ENCODE measurements around the gene SDR42E2.

Gene SDR42E2

GRCh38 chr16:22188595-22189442 is 26.5 kb downstream of the SDR42E2 start:
- H3K27me3 ChIP-seq (ENCODE audit: control insufficient read depth, insufficient read depth, low read length) = no peaks in the 10 kb centered on the region
- H3K9ac ChIP-seq (ENCODE audit: low read length) = no peak overlapping the region
- H3K4me1 ChIP-seq (ENCODE audit: control insufficient read depth, insufficient read depth, low read length) = peaks cover 14% of the 10 kb centered on the region
- H3K4me3 ChIP-seq (ENCODE audit: low read length) = peak overlapping the region; percentile 80
- H3K36me3 ChIP-seq (ENCODE audit: control insufficient read depth, insufficient read depth, low read length) = no peaks in the 10 kb centered on the region
- no peak overlapping the region for H3K27ac ChIP-seq (ENCODE audit: low read depth, low read length)

DNA sequence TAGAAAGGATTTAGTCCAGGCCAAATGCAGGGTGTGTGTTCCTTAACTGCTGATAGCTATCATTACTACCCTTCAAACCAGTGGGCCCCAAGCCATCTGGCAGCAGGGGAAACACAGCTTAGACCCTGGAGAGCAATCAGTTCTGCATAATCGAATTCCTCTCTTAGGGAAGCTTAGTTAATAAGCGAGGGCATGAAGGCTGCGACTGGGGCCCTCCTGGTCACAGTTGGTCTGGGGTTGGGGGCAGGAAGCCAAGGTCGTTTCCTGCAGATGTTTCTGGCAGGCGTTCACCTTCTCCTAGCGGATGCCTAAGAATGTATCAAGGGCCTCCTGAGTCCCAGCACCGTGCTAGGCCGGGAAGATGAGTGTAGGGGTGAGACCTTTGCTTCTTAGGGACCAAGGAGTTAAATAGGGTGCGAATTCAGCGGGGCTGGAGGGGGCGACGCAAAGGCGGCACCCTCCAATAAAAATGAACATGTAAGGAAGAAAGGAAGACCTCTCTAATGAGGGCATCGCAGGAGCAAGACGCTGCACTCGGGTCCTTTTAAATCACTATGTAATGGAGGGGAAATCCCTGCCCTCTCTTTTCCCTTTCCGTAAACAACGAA is 27.3 kb downstream of the SDR42E2 start:
- no peaks in the 10 kb centered on the region for H3K27me3 ChIP-seq (ENCODE audit: control insufficient read depth, insufficient read depth, low read length)
- H3K27ac ChIP-seq (ENCODE audit: low read depth, low read length) = peak overlapping the region; percentile 84
- no peaks in the 10 kb centered on the region for H3K36me3 ChIP-seq (ENCODE audit: control insufficient read depth, insufficient read depth, low read length)
- peaks cover 14% of the 10 kb centered on the region for H3K4me1 ChIP-seq (ENCODE audit: control insufficient read depth, insufficient read depth, low read length)
- H3K4me3 ChIP-seq (ENCODE audit: low read length) = peak overlapping the region; percentile 80
- no peak overlapping the region for H3K9ac ChIP-seq (ENCODE audit: low read length)

- Histone ChIP-seq H3K4me3 (ENCODE audit: low read length) (peak overlapping the region; percentile 80), H3K9ac (ENCODE audit: low read length) (no peak overlapping the region), H3K27ac (ENCODE audit: low read depth, low read length) (peak overlapping the region; percentile 84), H3K4me1 (ENCODE audit: control insufficient read depth, insufficient read depth, low read length) (peaks cover 15% of the 10 kb centered on the region), H3K27me3 (ENCODE audit: control insufficient read depth, insufficient read depth, low read length) (no peaks in the 10 kb centered on the region), H3K36me3 (ENCODE audit: control insufficient read depth, insufficient read depth, low read length) (no peaks in the 10 kb centered on the region)
Observed at GRCh38 chr16:22190081-22190775, 27.9 kb downstream of the SDR42E2 start.

GRCh38 chr16:22190776-22191531 is 28.6 kb downstream of the SDR42E2 start:
- Histone ChIP-seq H3K27me3 (ENCODE audit: control insufficient read depth, insufficient read depth, low read length) (no peaks in the 10 kb centered on the region), H3K4me1 (ENCODE audit: control insufficient read depth, insufficient read depth, low read length) (peaks cover 19% of the 10 kb centered on the region), H3K36me3 (ENCODE audit: control insufficient read depth, insufficient read depth, low read length) (no peaks in the 10 kb centered on the region), H3K9ac (ENCODE audit: low read length) (peak overlapping the region; percentile 80), H3K27ac (ENCODE audit: low read depth, low read length) (peak overlapping the region; percentile 96), H3K4me3 (ENCODE audit: low read length) (peak overlapping the region; percentile 82)

GRCh38 chr16:22191532-22192260 is 29.4 kb downstream of the SDR42E2 start:
- peak overlapping the region; percentile 80 for H3K9ac ChIP-seq (ENCODE audit: low read length)
- peak overlapping the region; percentile 82 for H3K4me3 ChIP-seq (ENCODE audit: low read length)
- H3K36me3 ChIP-seq (ENCODE audit: control insufficient read depth, insufficient read depth, low read length) = no peaks in the 10 kb centered on the region
- H3K27me3 ChIP-seq (ENCODE audit: control insufficient read depth, insufficient read depth, low read length) = no peaks in the 10 kb centered on the region
- H3K27ac ChIP-seq (ENCODE audit: low read depth, low read length) = peak overlapping the region; percentile 96
- peaks cover 19% of the 10 kb centered on the region for H3K4me1 ChIP-seq (ENCODE audit: control insufficient read depth, insufficient read depth, low read length)

DNA sequence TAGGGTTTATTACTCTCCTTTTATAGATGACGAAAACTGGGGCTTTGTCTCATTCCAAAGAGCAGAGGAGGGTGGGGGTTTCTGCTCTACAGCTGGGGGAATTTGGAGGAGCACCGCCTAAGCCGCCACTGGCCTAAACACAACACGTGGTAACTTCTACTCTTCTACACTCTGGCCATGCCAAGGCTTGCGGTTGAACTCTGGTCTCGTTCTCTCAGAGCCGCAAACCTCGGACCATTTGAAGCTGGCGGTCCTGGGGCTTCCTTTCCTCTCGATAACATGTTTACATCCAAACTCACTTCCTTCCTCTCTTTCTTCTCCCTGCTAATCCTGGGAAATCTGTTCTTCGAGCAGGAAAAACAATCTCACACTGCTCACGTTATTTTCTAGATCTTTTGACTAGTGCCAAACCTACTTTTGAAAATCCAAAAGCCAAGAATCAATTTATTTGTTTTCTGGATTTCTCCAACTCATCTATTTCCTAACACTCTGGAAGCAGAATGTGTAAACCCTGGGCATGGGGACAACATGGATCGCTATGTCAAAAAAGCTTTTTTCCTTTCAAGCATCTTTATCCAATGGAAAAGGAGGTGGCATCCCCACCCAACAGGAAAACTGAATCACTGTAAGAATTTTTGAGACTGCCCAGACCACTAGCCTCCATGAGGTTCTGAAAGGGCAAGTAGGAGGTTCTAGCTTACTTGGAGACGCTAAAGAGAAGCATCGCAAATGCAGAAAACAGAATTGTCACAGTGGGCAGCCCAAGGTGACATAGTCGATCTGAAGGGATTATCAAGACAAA is 30.2 kb downstream of the SDR42E2 start:
- H3K4me3 ChIP-seq (ENCODE audit: low read length) = peak overlapping the region; percentile 82
- no peaks in the 10 kb centered on the region for H3K27me3 ChIP-seq (ENCODE audit: control insufficient read depth, insufficient read depth, low read length)
- H3K36me3 ChIP-seq (ENCODE audit: control insufficient read depth, insufficient read depth, low read length) = no peaks in the 10 kb centered on the region
- H3K4me1 ChIP-seq (ENCODE audit: control insufficient read depth, insufficient read depth, low read length) = peaks cover 19% of the 10 kb centered on the region
- H3K27ac ChIP-seq (ENCODE audit: low read depth, low read length) = peak overlapping the region; percentile 96
- H3K9ac ChIP-seq (ENCODE audit: low read length) = no peak overlapping the region

GRCh38 chr16:22193063-22193411 is 30.7 kb downstream of the SDR42E2 start:
- Histone ChIP-seq H3K4me1 (ENCODE audit: control insufficient read depth, insufficient read depth, low read length) (peaks cover 19% of the 10 kb centered on the region), H3K27me3 (ENCODE audit: control insufficient read depth, insufficient read depth, low read length) (no peaks in the 10 kb centered on the region), H3K9ac (ENCODE audit: low read length) (no peak overlapping the region), H3K36me3 (ENCODE audit: control insufficient read depth, insufficient read depth, low read length) (no peaks in the 10 kb centered on the region), H3K27ac (ENCODE audit: low read depth, low read length) (peak overlapping the region; percentile 96), H3K4me3 (ENCODE audit: low read length) (no peak overlapping the region)

- Histone ChIP-seq H3K4me3 (ENCODE audit: low read length) (no peak overlapping the region), H3K27ac (ENCODE audit: low read depth, low read length) (peak overlapping the region; percentile 76), H3K9ac (ENCODE audit: low read length) (no peak overlapping the region)
Observed at GRCh38 chr16:22194707-22195444, 32.6 kb downstream of the SDR42E2 start.

DNA sequence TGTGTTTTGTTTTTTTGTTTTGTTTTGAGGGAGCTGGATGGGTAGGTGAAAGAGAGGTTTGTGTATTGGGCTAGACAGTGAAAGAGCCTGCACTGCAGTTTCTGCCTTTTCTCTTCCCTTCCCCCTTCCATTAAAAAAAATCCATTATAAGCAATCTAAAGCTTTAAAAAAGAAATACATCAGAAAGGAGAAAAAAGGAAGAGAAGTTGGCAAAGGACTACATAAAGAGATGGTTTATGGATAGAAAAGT is 33.1 kb downstream of the SDR42E2 start:
- no peaks in the 10 kb centered on the region for H3K27me3 ChIP-seq (ENCODE audit: control insufficient read depth, insufficient read depth, low read length)
- H3K36me3 ChIP-seq (ENCODE audit: control insufficient read depth, insufficient read depth, low read length) = no peaks in the 10 kb centered on the region
- peak overlapping the region; percentile 92 for H3K4me3 ChIP-seq (ENCODE audit: low read length)
- peak overlapping the region; percentile 45 for H3K9ac ChIP-seq (ENCODE audit: low read length)
- H3K4me1 ChIP-seq (ENCODE audit: control insufficient read depth, insufficient read depth, low read length) = peaks cover 17% of the 10 kb centered on the region
- peak overlapping the region; percentile 76 for H3K27ac ChIP-seq (ENCODE audit: low read depth, low read length)

More at GRCh38 chr16:22194707-22195444, 32.6 kb downstream of the SDR42E2 start:
- Histone ChIP-seq H3K4me1 (ENCODE audit: control insufficient read depth, insufficient read depth, low read length) (peaks cover 16% of the 10 kb centered on the region), H3K36me3 (ENCODE audit: control insufficient read depth, insufficient read depth, low read length) (no peaks in the 10 kb centered on the region), H3K27me3 (ENCODE audit: control insufficient read depth, insufficient read depth, low read length) (no peaks in the 10 kb centered on the region)

DNA sequence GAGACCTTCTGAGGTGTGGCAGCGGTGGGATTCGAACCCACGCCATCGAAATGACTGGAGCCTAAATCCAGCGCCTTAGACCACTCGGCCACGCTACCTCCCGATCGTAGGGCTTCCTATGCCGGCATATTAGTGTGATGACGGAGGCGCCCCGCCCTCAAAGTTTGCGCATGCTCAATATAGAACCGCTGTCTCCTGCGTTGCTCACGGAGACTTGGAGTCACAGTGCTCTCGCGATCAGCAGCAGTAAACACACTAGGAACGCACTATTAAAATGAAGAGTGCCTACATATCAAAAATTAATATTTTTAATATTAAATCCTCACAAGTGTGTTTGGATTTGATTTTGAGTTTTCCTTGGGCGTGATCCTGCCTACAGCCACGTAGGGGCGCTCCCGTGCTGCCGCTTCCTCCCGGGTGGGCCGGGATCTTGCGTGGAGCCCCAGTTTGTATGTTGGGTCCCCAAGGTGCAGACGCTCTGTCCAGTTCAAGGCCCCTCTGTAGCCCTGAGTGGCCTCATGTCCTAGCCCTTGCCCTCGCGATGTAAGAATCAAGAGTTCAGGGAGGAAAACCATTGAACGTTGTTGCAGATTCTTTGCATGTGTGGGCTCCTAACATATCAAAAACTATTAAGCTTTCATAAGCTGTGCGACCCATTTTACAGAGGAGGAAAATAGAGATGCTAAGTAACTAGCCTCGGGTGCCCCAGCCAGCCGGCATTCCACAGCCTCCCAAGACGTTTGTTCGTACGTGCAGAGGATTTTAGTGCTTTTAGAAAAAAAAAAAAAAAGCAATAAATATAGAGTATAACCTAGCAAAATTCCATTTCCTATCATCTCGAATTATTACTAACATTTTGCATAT is 33.6 kb downstream of the SDR42E2 start:
- Histone ChIP-seq H3K27ac (ENCODE audit: low read depth, low read length) (peak overlapping the region; percentile 76), H3K9ac (ENCODE audit: low read length) (peak overlapping the region; percentile 45), H3K27me3 (ENCODE audit: control insufficient read depth, insufficient read depth, low read length) (no peaks in the 10 kb centered on the region), H3K36me3 (ENCODE audit: control insufficient read depth, insufficient read depth, low read length) (no peaks in the 10 kb centered on the region), H3K4me3 (ENCODE audit: low read length) (peak overlapping the region; percentile 92), H3K4me1 (ENCODE audit: control insufficient read depth, insufficient read depth, low read length) (peaks cover 17% of the 10 kb centered on the region)
